ENCODE results near the gene CDYL.
A peak's percentile ranks its signal among the peaks of the same experiment; 100 is the strongest.
"Not testable (repeated sequence)": the region's sequence is repeated elsewhere in the genome, so short reads cannot be mapped to it uniquely, and the experiment has no call there.

Gene CDYL

DNA sequence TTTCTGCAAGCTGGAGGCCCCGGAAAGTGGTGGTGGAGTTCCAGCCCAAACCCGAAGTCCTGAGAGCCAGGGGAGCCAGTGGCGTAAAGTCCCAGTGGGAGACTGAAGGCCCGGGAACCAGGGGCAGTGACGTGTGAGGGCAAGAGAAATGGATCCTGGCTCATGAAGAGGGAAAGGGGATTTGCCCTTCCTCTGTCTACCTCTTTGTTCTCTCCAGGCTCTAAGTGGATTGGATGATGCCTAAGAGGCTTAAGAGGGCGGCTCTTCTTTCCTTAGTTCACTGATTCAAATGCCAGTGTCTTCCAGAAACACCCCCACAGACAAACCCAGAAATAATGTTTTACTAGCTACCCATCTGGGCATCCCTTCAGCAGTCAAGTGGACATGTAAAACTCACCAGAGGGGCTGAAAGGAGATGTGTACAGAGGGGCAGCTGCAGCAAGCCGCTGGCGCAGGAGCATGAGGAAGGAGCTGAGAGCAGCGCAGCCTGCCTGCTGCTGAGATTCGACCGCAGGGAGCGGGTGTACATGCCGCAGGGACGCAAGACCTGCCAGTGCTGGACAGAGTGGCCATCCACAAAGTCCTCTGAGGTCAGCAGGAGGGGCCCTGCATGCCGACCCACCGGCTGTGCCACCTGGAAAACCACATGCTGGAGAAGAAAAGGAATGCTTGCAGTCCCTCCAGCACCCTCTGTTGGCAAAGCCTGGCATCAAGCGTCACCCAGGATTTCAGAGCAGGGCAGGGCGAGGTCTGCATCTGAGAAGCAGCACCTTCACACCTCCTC, 29.5 kb downstream of the CDYL start:
- DNase-seq = peak; percentile 19

DNA sequence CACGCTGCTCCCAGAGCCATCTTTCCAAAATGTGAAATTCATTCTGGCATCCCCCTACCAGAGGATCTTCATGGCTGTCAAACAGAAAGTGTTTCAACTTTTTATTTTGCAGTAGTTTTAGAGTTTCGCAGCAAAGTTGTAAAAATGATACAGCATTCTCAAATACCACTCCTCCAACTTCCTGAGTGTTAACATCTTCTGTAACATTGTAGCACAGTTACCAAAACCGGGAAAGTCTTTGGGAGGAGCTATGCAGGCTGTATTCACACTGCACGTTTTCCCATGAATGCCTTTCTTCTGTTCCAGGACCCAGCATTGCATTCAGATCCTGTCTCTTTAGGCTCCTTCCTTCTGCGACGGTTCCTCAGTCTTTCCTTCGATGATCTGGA, 30.1 kb downstream of the CDYL start:
- DNase-seq = no peak

DNA sequence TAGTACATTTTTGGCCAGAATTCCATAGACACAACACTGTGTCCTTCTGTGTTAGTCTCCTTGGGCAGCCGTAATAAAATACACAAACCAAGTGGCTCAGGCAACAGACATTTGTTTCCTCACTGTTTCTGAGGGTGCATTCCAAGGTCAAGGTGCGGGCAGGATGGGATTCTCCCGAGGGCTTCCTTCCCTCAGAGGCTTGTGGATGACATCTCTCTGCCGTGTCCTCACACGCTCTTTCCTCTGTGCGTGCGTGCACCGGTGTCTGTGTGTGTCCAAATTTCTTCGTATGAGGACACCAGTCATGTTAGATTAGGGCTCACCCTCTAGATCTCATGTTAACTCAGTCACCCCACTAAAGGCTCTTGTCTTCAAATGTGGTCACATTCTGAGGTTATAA, 30.6 kb downstream of the CDYL start:
- no peak for DNase-seq

DNA sequence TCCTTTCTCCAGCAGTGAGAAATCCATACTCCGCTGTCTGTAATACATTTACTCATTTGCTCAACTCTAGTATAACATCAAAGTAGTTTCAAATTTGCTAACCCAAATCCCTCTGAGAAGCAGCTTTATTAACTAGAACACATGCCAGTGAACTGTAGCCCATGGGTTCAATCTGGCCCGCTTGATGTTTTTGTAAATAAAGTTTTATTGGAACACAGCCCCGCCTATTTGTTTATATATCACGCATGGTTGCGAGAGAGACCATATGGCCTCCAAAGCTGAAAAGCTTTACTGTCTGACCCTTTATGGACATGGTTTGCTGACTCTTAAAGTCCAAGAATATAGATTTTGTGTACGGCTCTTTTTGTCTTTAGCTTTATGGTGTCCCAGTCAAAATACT, 32.2 kb downstream of the CDYL start:
- no peak for DNase-seq

DNA sequence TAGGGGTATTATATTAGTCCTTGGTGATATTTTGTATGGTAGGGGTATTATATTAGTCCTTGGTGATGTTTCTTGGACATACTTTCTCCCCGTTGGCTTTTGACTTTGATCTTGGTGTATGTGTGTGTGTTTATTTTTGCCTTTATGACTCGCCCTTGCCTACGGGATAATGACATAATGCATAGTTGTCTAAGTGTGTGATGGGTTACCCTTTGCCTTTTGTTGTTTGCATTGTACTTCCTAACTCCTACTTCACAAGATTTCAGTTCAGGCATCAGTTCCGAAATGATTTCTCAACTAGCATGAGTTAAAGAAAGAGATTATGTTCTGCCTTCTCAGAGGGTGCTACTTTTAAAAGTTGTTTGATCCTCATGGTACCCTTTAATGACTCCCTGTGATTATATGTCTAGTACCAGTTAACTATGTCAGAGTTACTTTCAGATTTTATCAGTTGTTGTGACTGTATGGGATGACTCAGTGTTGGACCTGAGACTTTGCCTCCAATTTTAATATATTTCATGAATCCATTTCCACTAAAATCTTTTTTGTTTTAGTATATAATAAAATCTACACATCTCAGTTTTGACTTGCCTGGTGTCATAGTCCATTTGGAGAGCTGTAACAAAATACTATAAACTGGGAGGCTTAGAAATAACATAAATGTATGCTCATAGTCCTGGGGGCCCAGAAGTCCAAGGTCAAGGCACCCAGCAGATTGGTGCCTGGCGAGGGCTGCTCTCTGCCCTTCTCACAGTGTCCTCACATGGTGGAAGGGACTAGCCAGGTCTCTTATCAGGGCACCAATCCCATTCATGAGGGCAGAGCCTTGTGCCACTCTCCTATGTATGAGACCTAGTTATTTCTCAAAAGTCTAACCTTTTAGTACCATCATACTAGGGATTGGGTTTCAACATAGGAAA, 34.1 kb downstream of the CDYL start:
- DNase-seq = peak; percentile 62

DNA sequence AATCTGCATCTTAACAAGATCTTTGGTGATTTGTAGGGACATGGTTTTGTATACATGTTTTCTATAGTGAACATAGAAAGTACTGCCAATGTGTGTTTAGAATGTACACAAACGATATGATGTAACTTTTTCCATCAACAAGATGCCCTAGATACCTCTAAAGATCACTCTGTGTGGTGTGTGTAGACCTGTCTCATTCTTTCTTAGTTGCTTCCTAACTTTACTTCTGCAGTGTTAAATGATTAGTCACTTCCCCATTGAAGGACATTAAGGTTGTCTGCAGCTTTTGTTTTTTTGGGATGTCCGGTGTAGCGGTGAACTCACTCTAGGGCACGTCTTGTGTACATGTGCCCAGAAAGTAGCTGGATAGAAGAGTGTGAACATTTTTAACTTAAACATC, 35.9 kb downstream of the CDYL start:
- peak; percentile 42 for DNase-seq

DNA sequence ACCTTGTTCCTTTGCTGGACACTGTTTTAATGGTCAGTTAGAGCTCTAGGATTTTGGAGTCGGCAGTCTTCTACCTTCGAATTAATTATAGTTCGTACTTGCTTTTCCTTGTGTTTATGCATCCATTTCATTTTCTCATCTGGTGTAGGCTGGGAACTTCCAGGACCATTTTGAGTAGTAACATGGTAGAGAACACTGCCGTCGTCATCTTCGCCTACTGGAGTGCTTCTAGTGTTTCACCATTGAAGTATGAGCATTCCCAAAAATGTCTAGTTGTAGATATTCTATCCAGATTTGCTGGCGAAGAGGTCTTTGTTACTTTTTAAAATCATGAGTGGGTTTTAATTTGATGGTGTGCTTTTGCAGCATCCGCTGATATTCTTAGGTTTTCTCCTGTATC, 36.9 kb downstream of the CDYL start:
- DNase-seq = no peak

DNA sequence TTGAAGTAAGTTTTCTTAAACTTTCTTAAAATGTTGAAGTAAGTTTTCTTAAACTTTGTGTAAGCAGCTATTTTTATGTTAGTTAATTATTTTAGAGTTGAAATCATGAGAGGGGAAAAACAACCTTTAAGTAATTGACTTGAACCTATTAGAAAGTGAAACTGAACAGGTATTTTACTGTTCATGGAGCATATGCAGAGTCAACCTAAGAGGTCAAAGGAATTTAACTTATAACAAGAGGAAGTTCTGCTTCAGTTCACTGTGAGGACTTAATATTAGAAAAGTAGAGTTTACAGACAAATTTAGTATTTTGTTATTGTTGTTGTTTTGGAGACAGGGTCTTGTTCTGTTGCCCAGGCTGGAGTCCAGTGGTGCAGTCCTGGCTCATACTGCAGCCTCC, 38.0 kb downstream of the CDYL start:
- no peak for DNase-seq

DNA sequence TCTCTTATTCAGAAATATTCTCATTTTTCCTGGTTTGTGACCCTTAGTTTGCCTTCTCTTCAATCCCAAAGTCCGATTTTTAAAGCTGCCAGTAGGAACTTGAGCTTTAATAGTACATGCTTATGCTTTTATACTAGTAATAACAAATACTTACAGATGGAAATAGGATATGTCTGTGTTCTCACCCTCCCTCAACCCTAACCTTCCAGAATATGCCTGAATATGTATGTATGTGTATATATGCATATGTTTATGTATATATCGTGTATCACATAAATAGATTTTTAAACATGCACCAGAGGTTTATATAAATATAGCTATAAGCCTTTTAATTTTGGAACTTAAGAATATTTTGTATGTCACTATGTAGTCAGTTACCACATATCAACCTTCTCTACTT, 38.8 kb downstream of the CDYL start:
- no peak for DNase-seq

DNA sequence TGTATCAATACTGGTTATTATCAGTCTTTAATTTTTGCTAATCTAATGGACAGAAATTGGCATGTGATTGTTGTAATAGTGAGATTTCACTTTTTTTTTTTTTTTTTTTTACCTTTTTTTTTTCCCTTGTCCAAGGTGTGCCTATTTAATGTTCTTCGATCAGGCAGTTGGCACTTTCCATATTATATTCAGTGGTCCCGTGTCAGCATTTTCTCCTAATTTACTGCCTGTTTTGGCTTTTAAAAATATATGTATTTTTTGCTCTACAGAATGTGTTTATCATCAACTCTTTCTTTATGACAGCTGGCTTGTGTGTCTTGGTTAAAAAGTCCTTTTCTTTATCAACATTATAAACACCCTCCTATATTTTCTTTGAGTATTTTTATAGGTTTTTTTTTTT, 39.4 kb downstream of the CDYL start:
- no peak for DNase-seq

DNA sequence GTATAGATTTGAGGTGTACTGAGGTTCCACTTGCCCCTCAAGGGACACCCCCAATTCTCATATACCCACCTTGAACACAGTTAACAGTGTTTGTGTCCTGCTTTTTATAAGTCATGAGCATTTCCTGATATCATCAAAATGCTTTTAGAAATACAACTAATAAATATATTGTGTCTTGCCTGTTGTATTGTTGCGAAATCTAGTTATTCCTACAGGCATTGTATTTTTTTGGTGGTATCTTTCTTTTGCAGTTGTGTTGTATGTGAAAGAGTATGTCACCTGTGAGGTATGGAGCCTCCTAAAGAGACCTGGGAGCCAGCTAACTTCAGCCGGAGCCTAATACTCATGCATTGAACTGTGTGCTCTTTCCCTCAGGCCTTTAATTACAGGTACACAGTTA, 40.7 kb downstream of the CDYL start:
- DNase-seq = no peak

DNA sequence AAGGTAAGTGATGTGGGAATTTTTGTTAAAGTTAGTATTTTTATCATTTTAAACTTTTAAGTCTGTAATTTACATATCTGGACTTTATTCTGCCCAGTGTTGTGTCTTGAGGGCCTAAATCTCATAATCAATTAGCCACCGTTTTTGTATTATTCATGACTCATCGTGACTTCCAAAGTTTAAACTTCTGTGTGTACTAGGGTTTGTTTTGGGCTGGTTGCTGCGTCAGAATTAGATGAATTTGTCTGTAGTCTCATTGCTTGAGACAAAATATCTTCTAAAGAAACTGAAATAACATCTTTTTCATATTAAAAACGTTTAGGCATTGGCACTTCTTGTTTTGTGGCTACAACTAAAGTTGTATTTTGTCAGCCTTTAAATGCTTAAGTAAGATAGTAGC, 41.3 kb downstream of the CDYL start:
- peak; percentile 18 for DNase-seq

DNA sequence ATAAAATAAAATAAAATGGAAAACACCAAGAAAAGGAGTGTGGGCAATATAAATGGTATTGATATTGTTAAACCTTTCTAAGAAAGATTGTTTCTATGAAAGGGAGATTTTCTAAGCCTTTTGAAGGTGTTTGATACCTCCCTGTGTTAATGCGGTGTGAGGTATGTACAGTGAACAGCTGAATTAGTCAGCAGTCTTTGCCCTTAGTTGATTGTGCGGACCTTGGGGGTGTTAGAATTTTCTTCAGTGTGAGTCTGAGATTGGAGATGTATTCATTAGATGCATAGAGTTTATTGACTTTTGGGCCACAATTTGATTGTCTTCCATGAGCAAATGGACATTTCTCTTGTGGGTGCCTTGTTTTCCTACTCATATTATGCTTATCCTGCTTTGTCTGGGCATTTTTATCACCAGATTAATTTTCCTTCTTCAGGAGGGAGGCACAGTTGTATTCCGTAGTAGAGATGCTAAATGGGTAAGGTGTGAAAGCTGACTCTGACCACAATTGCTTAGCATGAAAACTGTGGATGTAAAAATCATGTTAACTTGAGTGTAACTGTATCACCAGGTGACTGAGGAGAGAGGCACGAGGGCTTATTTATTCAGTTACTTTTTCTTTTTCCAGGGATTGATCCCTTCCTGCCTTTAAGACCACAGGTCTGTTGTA, 42.2 kb downstream of the CDYL start:
- DNase-seq = no peak

DNA sequence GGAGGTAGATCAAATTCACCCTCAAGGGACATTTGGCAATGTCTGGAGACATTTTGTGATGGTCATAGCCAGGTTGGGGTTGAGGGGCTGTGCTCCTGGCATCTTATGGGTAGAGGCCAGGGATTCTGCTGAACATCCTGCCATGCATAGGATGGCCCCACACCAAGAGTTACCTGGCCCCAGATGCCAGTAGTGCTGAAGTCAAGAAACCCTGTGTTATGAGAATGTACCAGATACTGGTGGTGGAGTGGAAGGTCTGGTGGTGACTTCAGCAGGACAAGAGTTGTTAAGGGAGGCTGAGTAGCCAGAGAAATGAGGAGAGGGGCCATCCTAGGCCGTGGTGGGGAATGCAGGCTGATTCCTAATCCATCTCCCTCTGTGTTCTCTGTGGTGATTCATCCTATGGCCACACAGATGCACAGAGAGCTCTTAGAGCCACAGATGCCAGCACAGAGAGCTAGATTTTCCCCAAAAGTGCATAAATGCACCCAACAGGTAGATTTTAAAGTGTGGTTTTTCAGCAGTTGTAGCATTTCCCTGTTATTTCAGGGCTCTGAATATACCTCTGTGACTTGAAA, 43.6 kb downstream of the CDYL start:
- peak; percentile 43 for DNase-seq

DNA sequence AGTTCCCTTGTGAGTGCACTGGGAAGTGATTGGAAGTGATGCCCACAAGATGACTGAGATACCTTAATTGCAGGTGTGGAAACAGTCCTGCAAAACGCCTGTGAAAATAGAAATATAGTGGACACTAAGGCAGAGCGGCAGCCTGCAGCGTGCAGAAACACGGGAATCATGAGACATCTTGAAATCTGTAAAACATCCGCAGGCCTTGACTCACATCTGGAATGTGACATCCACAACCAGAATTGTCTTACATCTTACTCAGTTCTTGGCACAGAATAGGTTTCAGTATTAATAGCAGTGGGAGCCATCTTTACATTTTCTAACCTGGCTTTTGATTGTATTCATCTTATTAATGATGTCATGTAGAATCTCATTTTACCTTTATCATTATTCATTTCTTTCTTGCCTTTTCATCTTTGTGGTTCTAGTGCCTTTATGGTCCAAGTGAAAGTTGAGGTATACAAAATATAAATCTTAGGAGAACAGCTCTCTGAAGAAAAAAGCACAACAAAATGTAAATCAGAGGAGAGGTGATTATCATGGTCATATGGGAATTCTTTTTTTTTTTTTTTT, 44.6 kb downstream of the CDYL start:
- peak; percentile 71 for DNase-seq

DNA sequence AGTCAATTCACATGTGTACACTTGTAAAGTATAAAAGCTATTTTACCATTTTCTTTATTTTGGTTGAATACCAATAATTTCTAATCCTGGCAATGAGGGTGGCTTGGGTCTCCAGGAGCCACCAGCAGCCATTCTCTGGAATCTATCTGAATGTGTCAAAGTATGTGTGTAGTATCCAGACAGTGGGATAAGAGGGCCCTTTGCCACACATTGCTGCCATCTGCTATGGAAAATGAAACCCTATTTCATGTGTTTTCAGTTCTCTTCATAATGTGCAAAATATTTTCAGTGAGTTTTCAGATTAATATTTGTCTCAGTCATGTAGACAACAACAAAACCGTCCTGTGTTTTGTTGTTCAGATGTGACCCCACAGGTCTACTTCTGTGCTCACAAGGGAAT, 46.3 kb downstream of the CDYL start:
- DNase-seq = no peak

DNA sequence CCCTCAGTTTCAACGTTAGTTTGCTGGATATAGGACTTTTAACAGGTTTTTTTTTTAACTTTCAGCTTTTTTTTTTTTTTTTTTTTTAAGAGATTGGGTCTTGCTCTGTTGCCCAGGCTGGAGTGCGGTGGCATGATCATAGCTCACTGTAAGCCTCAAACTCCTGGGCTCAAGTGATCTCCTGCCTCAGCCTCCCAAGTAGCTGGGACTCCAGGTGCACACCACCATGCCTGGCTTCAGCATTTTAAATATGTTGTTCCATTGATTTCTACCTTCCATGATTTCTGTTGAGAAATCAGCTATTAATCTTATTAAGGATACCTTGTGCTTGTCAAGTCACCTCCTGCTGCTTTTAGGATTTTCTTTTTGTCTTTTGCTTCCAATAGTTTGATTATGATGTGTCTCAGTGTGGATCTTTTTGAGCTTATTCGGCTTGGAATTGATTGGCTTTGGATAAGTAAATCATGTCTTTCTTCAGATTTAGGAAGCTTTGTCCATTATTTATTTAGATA, 52.0 kb downstream of the CDYL start:
- DNase-seq = no peak

DNA sequence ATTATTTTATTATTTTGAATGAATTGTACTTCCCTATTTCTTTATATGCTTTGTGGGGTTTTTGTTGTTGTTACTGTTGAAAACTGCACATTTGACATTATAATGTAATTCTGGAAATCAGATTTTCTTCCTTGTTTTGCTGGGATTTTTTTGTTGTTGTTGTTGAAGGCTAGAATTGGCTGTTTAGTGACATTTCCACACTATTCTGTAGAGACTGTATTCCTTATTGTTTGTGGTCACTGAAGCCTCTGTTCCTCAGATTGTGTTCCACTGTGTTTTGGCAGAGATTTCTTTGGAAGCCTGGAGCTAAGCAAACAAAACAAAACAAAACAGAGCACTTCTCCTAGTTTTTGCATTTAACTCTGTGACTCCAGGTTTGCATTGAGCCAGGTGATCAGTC, 52.9 kb downstream of the CDYL start:
- DNase-seq = no peak

DNA sequence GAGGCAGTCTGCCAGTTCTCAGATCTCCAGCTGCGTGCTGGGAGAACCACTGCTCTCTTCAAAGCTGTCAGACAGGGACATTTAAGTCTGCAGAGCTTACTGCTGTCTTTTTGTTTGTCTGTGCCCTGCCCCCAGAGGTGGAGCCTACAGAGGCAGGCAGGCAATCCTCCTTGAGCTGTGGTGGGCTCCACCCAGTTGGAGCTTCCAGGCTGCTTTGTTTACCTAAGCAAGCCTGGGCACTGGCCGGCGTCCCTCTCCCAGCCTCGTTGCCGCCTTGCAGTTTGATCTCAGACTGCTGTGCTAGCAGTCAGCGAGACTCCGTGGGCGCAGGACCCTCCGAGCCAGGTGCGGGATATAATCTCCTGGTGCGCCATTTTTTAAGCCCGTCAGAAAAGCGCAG, 59.3 kb downstream of the CDYL start:
- not testable (repeated sequence) for DNase-seq

DNA sequence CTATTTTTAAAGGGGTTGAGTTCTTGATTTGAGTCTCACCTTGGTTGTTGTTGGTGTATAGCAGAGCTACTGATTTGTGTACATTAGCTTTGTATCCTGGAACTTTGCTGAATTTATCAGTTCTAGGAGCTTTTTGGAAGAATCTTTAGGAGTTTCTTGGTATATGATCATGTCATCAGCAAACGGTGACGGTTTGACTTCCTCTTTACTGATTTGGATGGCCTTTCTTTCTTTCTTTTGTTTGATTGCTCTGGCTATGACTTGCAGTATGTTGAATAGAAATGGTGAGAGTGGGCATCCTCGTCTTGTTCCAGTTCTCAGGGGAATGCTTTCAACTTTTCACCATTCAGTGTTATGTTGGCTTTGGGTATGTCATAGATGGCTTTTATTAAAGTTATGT, 64.0 kb downstream of the CDYL start:
- DNase-seq = no peak

DNA sequence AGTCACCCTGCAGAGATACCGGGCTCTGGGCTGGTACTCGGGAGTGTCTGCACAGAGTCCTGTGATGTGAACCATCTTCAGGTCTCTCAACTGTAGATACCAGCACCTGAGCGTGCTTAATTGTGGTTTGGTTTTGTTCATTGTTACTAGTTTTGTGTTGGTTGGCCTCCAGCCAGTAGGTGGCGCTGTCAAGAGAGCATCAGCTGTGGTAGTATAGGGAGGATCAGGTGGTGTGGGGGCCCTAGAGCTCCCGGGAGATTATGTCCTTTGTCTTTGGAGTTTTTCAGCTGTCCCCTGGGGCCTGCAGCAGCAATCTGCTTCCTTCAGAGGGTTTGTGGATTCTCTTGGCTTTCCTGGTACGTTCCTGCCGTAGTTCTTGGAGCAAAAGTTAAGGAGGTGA, 67.9 kb downstream of the CDYL start:
- no peak for DNase-seq

DNA sequence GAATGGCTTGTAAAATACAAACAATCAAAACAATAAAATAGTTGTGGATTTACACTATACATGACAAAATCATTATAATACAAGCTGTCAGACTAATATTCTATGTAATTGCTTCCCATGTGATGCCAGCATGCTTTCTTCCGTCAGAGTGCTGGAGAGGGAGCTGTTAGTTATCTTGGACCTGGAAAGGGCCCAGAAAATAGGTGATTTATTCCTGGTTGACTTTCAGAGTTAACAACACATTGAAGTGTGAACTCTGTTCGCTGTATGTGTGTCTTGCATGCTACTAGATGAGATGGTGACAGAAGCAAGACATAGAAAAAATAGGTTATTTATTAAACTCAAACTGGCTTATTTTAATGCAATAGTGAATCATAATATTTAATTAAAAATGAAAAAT, 70.2 kb downstream of the CDYL start:
- no peak for DNase-seq

All from HCEC 1CT (cell line).